Activated CD4-positive, alpha-beta memory T cell treated with anti-CD3 and anti-CD28 coated beads for 36 hours (primary cell): ENCODE data around the gene CALN1. TPM values are rescaled to one million over a fixed set of nuclear protein-coding genes. Genes with fewer than 3 reads are reported as not detected.
"Not testable (repeated sequence)": the region's sequence is repeated elsewhere in the genome, so short reads cannot be mapped to it uniquely, and the experiment has no call there.

ENCODE experiments used
- CTCF ChIA-PET: fragments of 350-600 bp; sonication (Branson Sonifier 250); formaldehyde crosslinking; loops from one replicate; lab custom pipeline; 2021; ENCODE audit warnings: antibody characterized with exemption, inconsistent platforms; lab: Charles Lee
- POLR2A ChIA-PET: fragments of 350-600 bp; sonication (Branson Sonifier 250); formaldehyde crosslinking; loops from one replicate; lab custom pipeline; 2021; ENCODE audit warnings: antibody characterized with exemption; lab: Charles Lee
- DNase-seq: peaks from one replicate; pipeline ENCODE4 v3.0.0-alpha.2; 2020
- H3K27ac Mint-ChIP-seq: one replicate; pipeline ENCODE4 v1.8.0; 2021; ENCODE audit warnings: mixed read lengths
- H3K27me3 Mint-ChIP-seq: one replicate; pipeline ENCODE4 v1.8.0; 2021; ENCODE audit warnings: mixed read lengths
- H3K36me3 Mint-ChIP-seq: one replicate; pipeline ENCODE4 v1.8.0; 2021; ENCODE audit warnings: mixed read lengths
- H3K4me1 Mint-ChIP-seq: one replicate; pipeline ENCODE4 v1.8.0; 2021; ENCODE audit warnings: low read depth, mixed read lengths
- H3K4me3 Mint-ChIP-seq: one replicate; pipeline ENCODE4 v1.8.0; 2021; ENCODE audit warnings: mild to moderate bottlenecking, mixed read lengths
- H3K9me3 Mint-ChIP-seq: one replicate; pipeline ENCODE4 v1.8.0; 2021; ENCODE audit warnings: mixed read lengths
- intact Hi-C: fragments of 100-400 bp; cut with micrococcal nuclease; formaldehyde crosslinking; loops from one replicate; pipeline ENCODE4 v1.15.1; 2023
- total RNA-seq, 2 experiments: library from RNA; stranded (reverse); gene quantifications; one replicate each; pipeline ENCODE4 v1.2.3, GENCODE V29; 2021

Gene CALN1
- total RNA-seq, 2 experiments from 2014 or later, result not detected

DNA sequence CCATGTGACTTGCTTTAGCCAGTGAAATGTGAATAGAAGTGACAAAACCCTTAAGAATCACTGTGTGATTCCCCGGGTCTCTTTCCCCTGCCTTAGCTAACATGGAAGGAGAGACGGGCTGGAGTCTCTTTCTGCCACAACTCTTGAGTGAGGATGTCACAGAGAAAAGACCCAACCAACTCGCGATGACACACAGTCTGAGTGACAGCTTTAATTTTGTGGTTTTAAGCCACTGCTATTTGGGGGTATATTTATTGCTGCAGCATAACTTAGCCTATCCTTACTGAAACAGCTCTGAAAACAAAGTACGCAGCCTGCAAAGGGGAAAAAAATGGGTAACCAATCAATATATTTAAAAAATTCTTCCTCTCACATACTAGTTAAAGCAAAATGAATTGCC, 319.4 kb downstream of the CALN1 start:
- Mint-ChIP-seq H3K27me3 (no peaks in the 10 kb centered on the region), H3K36me3 (no peaks in the 10 kb centered on the region), H3K4me3 (no peak overlapping the region), H3K4me1 (no peaks in the 10 kb centered on the region), H3K27ac (no peak overlapping the region), H3K9me3 (peaks cover 13% of the 10 kb centered on the region)
- DNase-seq, result no peak
- CTCF ChIA-PET, result no interaction called here
- intact Hi-C loops, result no loop called here
- POLR2A ChIA-PET, result no interaction called here

DNA sequence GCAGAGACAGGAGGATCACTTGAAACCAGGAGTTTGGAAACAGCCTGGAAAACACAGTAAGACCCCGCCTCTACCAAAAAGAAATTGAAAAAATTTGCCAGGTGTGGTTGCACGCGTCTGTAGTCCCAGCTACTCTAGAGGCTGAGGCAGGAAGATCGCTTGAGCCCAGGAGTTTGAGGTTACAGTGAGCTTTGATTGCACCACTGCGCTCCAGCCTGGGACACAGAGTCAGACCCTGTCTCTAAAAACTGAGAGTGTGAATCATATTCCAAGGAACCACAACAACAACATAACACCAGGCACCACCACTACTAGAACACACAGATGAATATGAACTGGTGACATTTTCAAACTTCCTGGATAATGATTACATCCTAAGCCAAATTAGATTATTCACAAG, 324.2 kb downstream of the CALN1 start:
- Mint-ChIP-seq H3K4me3 (no peak overlapping the region), H3K4me1 (no peaks in the 10 kb centered on the region), H3K9me3 (peaks cover 13% of the 10 kb centered on the region), H3K36me3 (no peaks in the 10 kb centered on the region), H3K27me3 (no peaks in the 10 kb centered on the region), H3K27ac (no peak overlapping the region)
- DNase-seq, result no peak
- ChIA-PET CTCF (no interaction called here), POLR2A (no interaction called here)
- intact Hi-C loops, result no loop called here

DNA sequence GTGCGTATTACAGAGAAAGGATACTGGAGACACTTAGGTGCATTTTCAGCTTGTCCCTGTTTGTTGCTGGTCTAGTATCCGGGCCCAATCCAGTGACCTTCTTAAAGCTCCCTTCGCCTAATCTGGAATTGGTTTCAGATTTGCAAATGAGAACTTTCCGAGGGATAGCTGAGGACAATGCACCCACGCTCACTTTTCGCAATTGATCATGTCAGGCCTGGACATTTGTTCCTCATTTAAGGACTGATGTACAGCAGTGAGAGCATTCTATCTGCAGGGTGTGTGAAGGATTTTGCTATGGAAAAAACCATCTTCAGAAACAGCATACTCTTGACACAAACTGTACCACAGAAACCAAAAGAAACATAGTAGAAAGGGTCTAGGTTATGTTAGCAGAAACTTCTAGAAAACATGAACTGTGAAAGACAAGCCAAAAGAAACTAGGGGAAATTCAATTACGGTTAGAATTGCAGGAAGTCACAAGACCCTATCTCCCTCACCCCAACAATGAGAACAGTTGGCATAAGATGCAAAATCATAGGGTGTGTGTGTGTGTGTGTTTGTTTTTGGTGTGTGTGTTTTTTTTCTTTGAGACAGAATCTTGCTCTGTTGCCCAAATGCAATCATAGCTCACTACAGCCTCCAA, 331.1 kb downstream of the CALN1 start:
- DNase-seq, result no peak
- intact Hi-C loops, result no loop called here
- ChIA-PET CTCF (no interaction called here), POLR2A (no interaction called here)
- no peaks in the 10 kb centered on the region for H3K27me3 Mint-ChIP-seq
- H3K4me1 Mint-ChIP-seq, result no peaks in the 10 kb centered on the region
- peaks cover 12% of the 10 kb centered on the region for H3K9me3 Mint-ChIP-seq
- no peaks in the 10 kb centered on the region for H3K36me3 Mint-ChIP-seq
- no peak overlapping the region for H3K27ac Mint-ChIP-seq
- no peak overlapping the region for H3K4me3 Mint-ChIP-seq

DNA sequence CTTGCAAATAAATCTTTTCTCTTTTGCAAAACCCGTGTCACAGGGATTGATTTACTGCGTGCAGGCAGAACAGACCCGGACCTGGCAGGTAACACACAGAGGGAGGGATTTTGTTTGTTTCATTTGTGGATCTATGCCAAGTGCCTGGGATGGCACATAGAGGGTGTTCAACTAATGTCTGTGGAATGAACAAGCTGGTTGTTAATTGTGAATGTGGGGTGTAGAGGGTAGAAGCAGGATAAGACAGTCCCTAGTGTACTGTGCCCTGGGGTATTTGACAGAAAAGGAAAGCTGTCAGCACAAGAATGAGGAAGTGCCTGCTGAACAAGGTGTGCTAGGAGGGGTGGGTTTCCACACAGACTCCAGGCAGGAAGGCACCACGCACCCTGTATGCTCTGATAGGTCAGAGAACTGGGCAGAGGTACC, 331.8 kb downstream of the CALN1 start:
- ChIA-PET CTCF (no interaction called here), POLR2A (no interaction called here)
- intact Hi-C loops, result no loop called here
- no peaks in the 10 kb centered on the region for H3K27me3 Mint-ChIP-seq
- H3K4me3 Mint-ChIP-seq, result no peak overlapping the region
- no peak overlapping the region for H3K27ac Mint-ChIP-seq
- H3K4me1 Mint-ChIP-seq, result no peaks in the 10 kb centered on the region
- peaks cover 15% of the 10 kb centered on the region for H3K9me3 Mint-ChIP-seq
- no peak for DNase-seq
- no peaks in the 10 kb centered on the region for H3K36me3 Mint-ChIP-seq

DNA sequence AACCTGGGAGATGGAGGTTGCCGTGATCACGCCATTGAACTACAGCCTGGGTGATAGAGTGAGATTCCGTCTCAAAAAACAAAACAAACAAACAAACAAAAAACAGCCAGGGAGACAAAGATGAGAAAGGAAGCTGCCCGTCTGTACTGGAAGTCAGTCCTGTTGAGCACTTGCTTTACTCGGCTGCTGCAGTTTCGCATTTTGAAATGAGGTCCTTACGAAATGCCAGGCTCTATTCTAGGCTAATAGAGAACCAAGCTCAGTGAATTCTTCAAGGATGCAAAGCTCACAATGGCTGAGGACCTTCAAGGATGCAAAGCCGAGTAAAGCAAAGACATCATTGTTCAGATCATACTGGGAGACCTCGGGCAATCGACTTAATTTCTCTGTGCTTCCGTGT, 333.3 kb downstream of the CALN1 start:
- DNase-seq, result no peak
- Mint-ChIP-seq H3K27me3 (no peaks in the 10 kb centered on the region), H3K36me3 (no peaks in the 10 kb centered on the region), H3K4me3 (no peak overlapping the region), H3K4me1 (no peaks in the 10 kb centered on the region), H3K9me3 (peaks cover 13% of the 10 kb centered on the region), H3K27ac (no peak overlapping the region)
- intact Hi-C loops, result no loop called here
- ChIA-PET CTCF (no interaction called here), POLR2A (no interaction called here)

DNA sequence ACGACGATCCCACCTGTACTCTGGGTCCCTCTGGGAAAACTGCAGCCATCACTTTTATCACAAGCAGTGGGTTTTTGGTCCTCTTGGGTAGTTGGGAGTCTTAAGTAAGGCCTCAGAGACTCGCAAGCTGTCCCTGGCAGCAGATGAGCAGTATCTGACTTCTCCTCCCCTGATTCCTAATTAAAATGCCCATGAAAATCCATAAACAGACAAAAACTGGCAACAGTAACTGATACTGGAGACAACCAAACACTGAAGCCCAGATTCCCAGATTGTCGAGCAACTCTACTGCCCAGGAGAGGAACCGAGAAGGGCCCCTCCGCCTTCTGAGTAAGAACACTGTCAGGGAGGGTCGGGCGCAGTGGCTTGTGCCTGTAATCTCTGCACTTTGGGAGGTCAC, 333.8 kb downstream of the CALN1 start:
- intact Hi-C loops, result no loop called here
- Mint-ChIP-seq H3K4me3 (no peak overlapping the region), H3K27me3 (no peaks in the 10 kb centered on the region), H3K27ac (no peak overlapping the region), H3K9me3 (peaks cover 13% of the 10 kb centered on the region), H3K4me1 (no peaks in the 10 kb centered on the region), H3K36me3 (no peaks in the 10 kb centered on the region)
- no peak for DNase-seq
- POLR2A ChIA-PET, result no interaction called here
- CTCF ChIA-PET, result no interaction called here

DNA sequence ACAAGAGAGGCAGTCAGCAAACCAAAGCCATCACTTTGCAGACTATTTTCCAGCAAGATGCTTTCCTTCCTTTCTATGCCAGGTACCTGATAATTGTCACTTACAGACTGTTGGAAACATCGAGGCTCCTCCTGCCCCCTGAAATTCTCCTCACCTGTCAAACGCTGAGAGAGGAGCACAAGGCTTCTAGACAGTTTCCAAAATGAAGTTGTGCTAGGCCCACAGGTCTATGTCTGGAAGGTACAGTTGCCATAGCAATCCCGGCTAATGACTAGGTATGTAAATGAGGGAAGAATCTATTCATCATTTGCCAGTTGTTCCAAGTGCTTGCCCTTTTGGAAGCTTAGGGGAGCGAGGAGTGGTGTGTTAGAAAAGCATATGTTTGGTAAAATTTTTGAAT, 334.4 kb downstream of the CALN1 start:
- peaks cover 19% of the 10 kb centered on the region for H3K9me3 Mint-ChIP-seq
- ChIA-PET POLR2A (no interaction called here), CTCF (no interaction called here)
- no peak overlapping the region for H3K4me3 Mint-ChIP-seq
- DNase-seq, result no peak
- intact Hi-C loops, result no loop called here
- H3K36me3 Mint-ChIP-seq, result no peaks in the 10 kb centered on the region
- no peak overlapping the region for H3K27ac Mint-ChIP-seq
- no peaks in the 10 kb centered on the region for H3K27me3 Mint-ChIP-seq
- H3K4me1 Mint-ChIP-seq, result no peaks in the 10 kb centered on the region

DNA sequence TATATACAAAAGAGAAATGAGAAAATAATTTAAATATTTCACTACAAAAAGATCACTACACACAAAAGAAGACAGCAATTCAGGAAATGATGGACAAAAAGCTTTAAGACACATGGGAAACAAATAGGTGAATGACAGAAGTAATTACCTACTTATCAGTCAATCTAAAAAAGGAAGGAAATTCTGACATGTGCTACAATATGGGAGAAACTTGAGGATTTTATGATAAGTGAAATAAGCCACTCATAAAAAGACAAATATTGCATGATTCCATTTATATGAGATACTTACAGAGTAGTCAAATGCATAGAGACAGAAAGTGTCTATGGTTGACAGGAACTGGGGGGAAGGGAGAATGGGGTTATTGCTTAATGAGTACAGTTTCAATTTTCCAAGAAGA, 339.2 kb downstream of the CALN1 start:
- H3K4me3 Mint-ChIP-seq, result no peak overlapping the region
- no peak for DNase-seq
- no peaks in the 10 kb centered on the region for H3K4me1 Mint-ChIP-seq
- ChIA-PET POLR2A (no interaction called here), CTCF (no interaction called here)
- intact Hi-C loops, result no loop called here
- no peak overlapping the region for H3K27ac Mint-ChIP-seq
- no peaks in the 10 kb centered on the region for H3K27me3 Mint-ChIP-seq
- peaks cover 26% of the 10 kb centered on the region for H3K9me3 Mint-ChIP-seq
- H3K36me3 Mint-ChIP-seq, result no peaks in the 10 kb centered on the region

DNA sequence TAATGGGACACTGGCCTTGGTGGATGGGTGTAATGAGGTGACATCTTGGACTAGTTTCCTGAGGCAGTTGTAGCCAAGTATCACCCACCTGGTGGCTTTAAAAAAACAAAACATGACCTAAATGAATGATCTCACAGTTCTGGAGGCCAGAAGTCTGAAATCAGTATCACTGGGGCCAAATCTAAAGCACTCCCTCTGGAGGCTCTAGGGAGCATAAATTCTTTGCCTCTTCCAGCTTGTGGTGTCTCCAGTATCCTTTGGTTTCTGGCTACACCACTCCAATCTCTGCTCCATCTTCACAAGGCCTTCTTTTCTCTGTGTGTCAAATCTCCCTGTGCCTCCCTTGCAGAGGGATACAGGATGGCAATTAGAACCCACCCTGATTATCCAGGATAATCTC, 342.9 kb downstream of the CALN1 start:
- no peak overlapping the region for H3K27ac Mint-ChIP-seq
- ChIA-PET POLR2A (no interaction called here), CTCF (no interaction called here)
- no peaks in the 10 kb centered on the region for H3K27me3 Mint-ChIP-seq
- H3K9me3 Mint-ChIP-seq, result peaks cover 26% of the 10 kb centered on the region
- no peak for DNase-seq
- H3K36me3 Mint-ChIP-seq, result no peaks in the 10 kb centered on the region
- intact Hi-C loops, result no loop called here
- no peaks in the 10 kb centered on the region for H3K4me1 Mint-ChIP-seq
- H3K4me3 Mint-ChIP-seq, result no peak overlapping the region

DNA sequence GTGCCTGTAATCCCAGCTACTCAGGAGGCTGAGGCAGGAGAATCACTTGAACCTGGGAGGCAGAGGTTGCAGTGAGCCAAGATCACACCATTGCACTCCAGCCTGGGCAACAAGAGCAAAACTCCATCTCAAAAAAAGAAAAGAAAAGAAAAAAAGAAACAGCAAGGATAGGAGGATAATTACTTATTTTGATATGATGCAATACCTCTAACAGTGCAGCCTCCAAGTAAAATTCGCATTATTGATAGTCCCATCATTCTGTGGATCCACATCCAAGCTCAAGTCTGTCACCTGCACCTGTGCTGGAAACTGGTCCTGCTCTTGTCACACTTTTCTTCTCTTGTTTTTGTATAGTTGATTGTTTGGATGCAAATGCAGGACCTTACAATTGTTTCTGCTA, 346.4 kb downstream of the CALN1 start:
- H3K4me1 Mint-ChIP-seq, H3K27me3 Mint-ChIP-seq, CTCF ChIA-PET, H3K4me3 Mint-ChIP-seq, DNase-seq, intact Hi-C loops, H3K27ac Mint-ChIP-seq, H3K36me3 Mint-ChIP-seq, POLR2A ChIA-PET: not testable (repeated sequence)
- peaks cover 10% of the 10 kb centered on the region for H3K9me3 Mint-ChIP-seq

DNA sequence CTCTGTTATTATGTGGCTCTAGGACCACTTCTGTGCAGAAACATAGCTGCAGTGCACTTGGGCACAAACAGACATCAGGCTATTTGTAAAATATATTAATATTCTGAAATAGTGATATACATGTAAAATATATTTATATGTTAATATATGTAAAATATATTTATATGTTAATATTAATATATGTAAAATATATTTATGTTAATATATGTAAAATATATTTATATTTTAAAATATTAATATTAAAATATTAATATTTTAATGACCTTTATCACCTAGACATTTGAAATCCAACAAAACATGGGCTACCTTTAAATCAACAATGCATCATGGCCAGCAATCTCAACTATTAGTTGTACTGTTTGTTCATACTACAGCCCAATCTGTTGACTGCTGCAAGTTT, 347.2 kb downstream of the CALN1 start:
- Mint-ChIP-seq H3K4me1 (no peaks in the 10 kb centered on the region), H3K9me3 (peaks cover 6% of the 10 kb centered on the region), H3K27ac (no peak overlapping the region), H3K4me3 (no peak overlapping the region), H3K27me3 (no peaks in the 10 kb centered on the region), H3K36me3 (no peaks in the 10 kb centered on the region)
- no peak for DNase-seq
- intact Hi-C loops, result no loop called here
- POLR2A ChIA-PET, result no interaction called here
- CTCF ChIA-PET, result interaction anchor here (0.5 kb wide), 1 partner anchor 189 kb away, joined by 5 read pairs; no protein-coding TSS in a partner anchor

DNA sequence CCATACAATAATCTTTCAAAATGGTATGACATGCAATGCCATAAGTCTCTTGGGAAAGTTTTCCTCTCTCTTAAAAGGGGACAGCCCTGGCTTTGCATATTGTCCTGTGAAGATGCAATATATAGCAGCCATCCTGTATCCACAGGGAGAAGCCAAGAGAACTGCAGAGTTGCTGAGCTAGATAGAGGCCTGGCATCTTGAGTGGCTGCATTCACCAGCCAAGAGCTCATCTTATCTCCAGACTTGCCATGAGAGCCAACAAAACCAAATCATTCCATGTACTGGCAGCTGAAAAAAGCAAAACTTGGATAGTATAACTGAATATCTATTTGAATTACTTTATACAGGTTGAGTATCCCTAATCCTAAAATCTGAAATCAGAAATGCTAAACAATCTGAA, 348.8 kb downstream of the CALN1 start:
- no peak for DNase-seq
- Mint-ChIP-seq H3K27ac (no peak overlapping the region), H3K4me1 (no peaks in the 10 kb centered on the region), H3K4me3 (no peak overlapping the region), H3K27me3 (no peaks in the 10 kb centered on the region), H3K36me3 (no peaks in the 10 kb centered on the region), H3K9me3 (peaks cover 6% of the 10 kb centered on the region)
- CTCF ChIA-PET, result no interaction called here
- POLR2A ChIA-PET, result no interaction called here
- intact Hi-C loops, result no loop called here

DNA sequence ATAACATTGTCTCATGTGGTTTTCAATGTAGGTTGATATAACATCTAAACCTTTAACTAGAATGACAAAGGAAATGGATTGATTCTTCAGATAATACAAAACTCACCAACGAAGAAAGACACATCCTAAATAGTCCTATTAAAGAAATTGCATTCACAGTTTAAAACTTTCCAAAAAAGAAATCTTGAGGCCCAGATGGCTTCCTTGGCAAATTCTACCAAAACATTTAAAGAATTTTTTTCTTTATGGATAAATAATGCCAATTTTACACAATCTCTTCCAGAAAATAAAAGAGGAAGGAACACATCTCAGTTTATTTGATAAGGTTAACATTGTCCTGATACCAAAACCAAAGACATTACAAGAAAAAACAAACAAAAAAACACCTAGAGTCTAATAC, 349.5 kb downstream of the CALN1 start:
- no peaks in the 10 kb centered on the region for H3K36me3 Mint-ChIP-seq
- H3K4me1 Mint-ChIP-seq, result no peaks in the 10 kb centered on the region
- H3K27ac Mint-ChIP-seq, result no peak overlapping the region
- CTCF ChIA-PET, result no interaction called here
- intact Hi-C loops, result no loop called here
- H3K9me3 Mint-ChIP-seq, result peaks cover 6% of the 10 kb centered on the region
- H3K27me3 Mint-ChIP-seq, result no peaks in the 10 kb centered on the region
- no peak overlapping the region for H3K4me3 Mint-ChIP-seq
- DNase-seq, result no peak
- POLR2A ChIA-PET, result no interaction called here
